M059J (cell line): ENCODE data around the gene PCDH15. TPM values are rescaled to one million over a fixed set of nuclear protein-coding genes. Genes with fewer than 3 reads are reported as not detected.
"Not testable (repeated sequence)": the region's sequence is repeated elsewhere in the genome, so short reads cannot be mapped to it uniquely, and the experiment has no call there.

Experiments used
- DNase-seq: peaks from one replicate; pipeline ENCODE4 v3.0.0-alpha.2; 2012; ENCODE audit warnings: low read depth
- total RNA-seq: library from RNA; depleted of rRNA; stranded (reverse); fragments of >200 nt; shearing (Covaris generic); gene quantifications from 2 replicates; pipeline ENCODE4 v1.2.3, GENCODE V29; 2014

PCDH15 gene
- total RNA-seq, 1 experiment from 2014 or later = not detected

DNA sequence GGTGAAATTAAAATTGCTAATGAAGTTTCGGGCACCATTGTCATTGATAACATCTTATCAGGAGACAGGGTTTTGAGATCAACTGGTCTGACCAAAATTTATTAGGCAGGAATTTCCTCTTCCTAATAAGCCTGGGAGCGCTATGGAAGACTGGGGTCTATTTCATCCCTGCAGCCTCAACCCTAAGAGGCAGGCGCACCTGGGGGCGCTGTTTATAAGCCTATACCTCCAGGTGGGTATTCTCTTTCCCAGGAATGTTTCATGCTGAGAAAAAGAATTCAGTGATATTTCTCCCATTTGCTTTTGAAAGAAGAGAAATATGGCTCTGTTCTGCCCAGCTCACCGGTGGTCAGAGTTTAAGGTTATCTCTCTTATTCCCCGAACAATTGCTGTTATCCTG, 406.4 kb downstream of the PCDH15 start:
- not testable (repeated sequence) for DNase-seq

DNA sequence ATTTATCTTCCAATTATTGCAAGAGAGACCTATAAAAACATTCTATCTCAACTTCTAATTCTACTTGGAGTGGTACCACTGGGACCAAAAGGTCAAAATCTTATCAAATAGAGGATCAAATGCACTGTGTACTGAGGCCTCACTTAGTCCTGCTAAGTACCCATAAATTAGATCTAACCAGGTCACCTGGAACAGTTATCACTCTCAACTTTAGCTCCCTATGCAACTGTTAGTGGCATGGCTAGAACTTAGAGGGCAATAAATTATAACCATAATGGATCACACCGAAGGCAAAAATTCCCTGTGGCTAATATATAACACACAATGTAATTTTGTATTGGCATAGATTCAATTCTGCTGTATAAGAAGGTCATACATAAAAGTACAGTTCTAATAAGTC, 428.9 kb downstream of the PCDH15 start:
- DNase-seq = no peak

DNA sequence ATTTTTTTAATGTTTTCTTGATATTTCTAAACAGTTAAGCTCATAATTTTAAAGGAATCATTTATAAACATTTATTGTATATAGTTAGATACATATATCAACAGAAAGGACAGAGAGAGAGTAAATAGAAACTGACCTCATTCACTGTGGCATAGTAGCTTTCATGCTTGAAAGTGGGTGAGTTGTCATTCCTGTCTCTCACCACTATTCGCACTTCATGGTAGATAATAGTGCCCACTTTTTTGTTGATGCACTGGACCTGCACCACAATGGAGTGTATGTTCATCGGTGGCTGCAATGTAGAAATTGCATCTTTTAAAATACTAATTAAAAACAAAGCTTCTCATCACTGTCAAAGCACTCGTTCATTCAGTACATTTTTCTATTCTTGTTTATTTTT, 432.0 kb downstream of the PCDH15 start:
- no peak for DNase-seq

DNA sequence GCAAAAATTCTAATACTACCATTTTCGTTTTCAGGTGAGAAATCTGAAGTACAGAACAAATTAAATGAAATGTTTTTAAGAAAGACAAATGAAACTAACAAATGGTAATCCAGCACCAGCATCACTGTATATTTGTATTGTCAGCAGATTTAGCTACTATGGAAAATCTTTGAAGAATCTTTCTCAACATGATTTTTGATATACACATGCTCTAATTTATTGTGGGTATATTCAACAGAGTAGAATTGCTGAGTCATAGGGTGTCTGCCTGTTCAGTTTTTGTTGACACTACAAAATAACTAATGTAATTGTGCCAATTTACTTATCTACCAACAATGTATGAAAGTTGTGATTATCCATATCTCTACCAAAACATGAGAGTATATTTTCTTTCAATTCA, 437.6 kb downstream of the PCDH15 start:
- DNase-seq = no peak

DNA sequence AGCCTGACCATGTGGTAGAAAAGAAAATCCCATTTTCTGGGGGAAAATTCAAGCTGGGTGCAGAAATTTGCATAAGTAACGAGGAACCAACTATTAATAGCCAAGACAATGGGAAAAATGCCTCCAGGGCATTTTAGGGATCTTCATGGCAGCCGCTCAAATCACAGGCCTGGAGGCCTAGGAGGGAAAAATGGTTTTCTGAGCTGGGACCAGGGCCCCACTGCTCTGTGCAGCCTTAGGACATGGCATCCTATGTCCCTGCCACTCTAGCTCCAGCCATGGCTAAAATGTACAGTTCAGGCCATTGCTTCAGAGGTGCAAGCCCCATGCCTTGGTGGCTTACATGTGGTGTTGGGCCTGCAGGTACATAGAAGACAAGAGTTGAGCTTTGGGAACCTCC, 459.0 kb downstream of the PCDH15 start:
- DNase-seq = no peak

DNA sequence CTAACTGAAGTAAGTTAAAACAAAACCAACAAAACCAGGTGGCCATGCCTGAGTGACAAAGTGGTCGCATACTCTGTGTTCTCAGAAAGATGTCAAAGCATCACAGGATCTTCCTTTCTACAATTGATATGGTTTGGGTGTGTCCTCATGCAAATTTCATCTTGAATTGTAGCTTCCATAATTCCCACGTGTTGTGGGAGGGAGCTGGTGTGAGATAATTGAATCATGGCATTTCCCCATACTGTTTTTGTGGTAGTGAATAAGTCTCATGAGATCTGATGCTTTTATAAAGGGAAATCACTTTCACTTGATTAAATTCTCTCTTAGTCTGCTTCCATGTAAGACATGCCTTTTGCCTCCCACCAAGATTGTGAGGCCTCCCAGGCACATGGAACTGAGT, 465.7 kb downstream of the PCDH15 start:
- no peak for DNase-seq

DNA sequence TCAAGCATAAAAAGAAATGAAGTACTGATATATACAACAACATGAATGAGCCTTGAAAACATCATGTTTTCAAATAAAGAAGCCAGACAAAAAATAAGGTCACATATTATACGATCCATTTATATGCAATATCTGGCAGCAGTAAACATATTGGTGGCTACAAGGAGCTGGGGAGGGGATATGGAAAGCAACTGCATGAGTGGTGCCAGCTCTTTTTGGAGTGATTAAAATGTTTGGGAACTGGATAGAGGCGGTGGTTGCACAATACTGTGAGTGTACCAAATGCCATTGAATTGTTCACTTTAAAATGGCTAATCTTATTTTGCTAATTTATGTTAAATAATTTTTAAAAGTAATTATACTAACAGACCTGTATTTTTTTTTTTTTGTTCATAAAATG, 481.7 kb downstream of the PCDH15 start:
- DNase-seq = no peak

DNA sequence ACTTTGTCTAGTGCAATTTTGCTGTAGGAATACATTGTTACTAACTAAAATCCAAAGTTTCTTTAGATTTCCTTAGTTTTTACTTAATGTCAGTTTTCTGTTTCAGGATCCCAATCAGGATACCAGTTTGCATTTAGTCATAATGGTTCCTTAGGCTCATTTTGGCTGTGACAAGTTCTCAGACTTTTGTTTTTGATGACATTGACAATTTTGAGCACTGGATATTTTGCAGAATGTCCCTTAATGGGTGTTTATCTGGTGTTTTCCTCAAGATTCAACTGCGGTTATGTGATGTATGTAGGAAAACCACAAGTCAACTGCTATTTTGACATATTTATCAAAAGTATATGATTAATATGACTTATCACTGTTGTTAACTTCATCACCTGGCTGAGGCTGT, 482.6 kb downstream of the PCDH15 start:
- DNase-seq = no peak

DNA sequence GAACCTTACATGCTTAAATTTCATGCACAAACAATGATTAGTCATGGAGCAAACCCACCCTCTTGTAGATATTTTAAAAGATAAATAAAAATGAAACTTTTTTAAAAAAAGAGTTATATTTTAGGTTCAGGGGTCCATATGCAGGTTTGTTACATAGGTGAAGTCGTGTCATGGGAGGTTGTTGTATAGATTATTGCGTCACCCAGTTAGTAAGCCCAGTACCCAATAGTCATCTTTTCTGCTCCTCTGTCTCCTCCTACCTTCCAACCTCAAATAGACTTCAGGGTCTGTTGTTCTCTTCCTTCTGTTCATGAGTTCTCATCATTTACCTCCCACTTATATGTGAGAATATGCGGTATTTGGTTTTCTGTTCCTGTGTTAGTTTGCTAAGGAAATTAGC, 486.6 kb downstream of the PCDH15 start:
- DNase-seq = no peak

DNA sequence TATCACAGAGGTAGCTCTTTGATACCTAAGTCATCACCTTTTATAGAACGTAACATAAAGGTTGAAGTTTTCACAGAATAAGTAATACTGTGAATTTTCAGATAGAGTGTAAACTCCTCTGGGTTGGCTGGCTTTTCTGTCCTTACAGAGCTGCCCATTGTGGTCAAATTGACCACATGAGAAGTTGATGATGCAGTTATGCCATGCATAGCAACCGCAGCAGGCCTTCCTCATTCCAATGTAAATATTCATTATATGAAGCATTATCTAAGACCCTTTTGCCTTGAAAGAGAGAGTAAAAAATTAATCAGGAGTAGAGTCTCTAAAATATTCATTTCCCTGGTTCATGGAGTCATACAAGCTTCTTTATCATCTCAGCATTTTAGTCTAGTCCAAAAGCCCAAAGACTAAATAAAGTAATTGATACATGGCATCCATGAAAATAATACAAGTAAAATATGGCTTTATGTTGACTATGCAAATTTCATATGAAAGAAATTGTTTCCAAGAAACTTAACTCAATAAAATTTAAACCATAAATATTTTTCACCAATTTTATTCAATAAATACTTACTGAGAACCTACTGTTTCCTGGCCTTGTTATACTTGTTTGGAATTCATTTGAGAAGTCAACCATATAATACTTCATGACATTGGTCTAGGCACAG, 516.4 kb downstream of the PCDH15 start:
- DNase-seq = no peak

DNA sequence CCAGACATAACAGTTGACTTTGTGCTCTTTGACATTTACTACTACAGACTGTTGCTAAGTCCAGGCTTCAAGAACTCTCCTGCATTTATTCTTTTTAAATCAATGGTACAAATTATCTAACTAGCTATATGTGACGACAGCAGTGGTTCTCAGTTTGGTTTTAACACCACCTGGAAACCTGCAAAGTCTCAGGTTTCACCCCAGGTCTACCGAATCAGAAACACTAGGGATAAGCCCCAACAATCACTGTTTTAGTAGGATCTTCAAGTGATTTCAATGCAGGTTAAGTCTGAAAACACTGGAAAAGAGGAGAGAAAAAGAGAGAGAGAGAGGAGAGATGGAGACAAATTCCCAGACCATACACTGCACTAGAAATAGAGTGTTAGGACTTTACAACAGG, 519.0 kb downstream of the PCDH15 start:
- DNase-seq = no peak

DNA sequence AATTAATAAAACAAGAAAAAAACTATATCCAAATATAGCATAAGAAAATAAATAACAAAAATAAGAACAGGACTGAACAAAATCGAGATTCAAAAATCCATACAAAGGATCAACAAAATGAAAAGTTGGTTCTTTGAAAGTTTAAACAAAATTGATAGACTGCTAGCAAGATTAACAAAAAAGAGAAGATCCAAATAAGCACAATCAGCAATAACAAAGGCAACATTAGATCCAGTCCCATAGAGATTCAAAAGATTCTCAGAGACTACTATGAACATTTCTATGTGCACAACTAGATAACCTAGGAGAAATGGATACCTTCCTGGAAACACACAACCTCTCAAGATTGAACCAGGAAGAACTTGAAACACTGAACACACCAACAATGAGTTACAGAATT, 534.6 kb downstream of the PCDH15 start:
- no peak for DNase-seq

DNA sequence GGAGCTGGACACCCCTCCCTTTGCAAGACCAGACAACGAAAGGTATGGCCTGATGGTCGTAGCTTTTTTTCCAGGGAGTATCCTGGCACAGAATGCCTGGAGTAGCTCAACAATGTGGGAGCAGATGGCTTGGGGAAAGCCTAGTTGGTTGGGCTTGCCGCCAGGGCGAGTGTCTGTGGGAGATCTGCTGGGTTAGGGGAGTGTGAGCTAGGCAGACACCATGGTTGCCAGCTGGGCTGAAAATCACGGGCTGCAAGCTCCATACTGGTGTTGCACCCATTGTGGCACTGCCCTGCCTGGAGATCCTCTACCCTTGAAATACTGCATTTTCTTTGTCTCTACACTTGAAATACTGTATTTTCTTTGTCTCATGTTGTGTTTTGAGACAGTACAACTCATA, 538.3 kb downstream of the PCDH15 start:
- no peak for DNase-seq

DNA sequence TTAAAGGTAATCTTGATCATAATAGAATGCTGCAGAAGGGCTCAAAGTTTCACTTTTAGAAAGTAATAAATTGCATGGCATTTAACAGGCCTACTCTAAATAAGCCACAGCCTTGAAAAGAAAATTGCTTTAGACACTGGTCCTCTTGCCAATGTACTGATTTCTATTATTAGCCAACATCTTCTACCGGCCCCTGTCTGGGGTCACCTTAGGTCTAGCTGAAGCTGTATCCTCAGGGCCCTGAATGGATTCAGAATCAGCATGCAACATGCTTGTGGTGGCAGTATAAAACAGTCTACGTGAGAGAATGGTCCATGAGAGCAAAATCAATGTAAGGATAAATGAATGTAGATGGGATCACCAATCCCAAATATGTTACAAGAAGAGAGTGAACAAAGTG, 541.9 kb downstream of the PCDH15 start:
- no peak for DNase-seq

DNA sequence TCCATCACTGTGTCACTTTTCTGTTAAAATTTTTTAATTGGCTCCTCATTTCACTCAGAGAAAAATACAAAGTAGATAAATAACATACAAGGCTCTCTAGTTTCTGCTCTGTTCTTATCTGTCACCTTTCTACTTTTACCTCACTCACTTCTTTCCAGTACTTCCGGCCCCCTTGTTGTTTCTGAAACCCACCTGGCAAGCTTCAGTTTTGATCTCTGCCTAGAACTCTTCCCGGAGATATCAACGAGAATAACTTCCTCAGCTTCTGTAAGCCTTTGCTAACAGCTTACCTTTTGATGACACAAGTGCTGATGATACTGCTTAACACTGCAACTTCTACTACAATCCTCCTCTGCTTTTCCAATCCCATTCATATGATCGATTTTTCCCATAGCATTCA, 566.2 kb downstream of the PCDH15 start:
- no peak for DNase-seq

DNA sequence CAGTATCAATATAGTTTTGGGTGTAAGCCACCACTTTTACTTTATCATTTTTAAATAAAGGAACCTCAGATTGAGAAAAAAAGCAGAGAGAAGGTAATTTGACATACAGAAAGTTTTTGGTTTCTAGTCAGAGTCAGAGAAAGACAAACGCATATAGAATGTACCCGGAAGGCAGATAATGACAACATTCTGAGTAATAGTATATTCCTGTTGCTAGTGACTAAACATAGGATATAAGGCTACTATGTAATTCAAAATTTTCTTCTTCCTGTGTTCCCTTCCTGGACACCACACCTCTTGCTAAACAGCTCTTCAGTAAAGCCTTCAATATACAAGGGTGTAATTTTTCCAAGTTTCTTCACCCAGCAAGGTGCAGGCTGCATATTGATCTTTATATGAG, 597.6 kb downstream of the PCDH15 start:
- no peak for DNase-seq

DNA sequence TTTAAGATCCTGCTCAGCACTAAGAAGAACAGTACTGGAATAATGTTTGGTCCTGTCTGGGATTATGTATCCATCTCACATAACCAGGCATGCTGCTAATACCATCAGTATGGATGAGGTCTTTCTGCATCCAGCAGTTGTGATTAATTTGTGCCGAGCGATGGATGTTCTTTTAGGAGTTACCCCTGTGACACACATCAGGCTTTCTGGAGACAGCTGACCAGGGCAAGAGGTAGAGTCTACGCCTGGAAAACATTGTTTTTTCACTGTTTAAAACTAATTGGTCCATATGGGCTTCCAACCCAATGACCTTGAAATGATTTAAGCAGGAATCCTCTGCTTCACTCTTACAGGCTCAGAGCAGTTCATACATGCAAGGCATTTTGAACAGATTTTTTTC, 603.0 kb downstream of the PCDH15 start:
- no peak for DNase-seq

DNA sequence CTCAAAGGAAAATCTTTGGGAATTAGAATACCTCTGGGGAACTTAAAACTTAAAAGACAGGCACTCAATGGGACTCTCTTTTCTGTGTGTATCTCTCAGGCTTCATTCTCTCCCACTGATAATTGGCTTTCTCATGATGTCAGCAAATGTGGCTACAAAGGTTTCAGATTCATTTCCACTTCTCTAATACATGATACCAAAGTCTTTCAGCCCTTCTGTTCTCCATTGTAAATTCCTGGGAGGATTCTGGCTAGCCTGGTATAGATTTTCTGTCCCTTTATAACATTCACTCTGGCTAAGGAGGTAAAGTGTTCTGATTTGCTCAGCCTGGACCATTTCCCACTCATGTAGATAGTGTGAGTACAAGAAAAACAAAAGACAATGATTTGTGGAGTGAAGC, 606.2 kb downstream of the PCDH15 start:
- no peak for DNase-seq

DNA sequence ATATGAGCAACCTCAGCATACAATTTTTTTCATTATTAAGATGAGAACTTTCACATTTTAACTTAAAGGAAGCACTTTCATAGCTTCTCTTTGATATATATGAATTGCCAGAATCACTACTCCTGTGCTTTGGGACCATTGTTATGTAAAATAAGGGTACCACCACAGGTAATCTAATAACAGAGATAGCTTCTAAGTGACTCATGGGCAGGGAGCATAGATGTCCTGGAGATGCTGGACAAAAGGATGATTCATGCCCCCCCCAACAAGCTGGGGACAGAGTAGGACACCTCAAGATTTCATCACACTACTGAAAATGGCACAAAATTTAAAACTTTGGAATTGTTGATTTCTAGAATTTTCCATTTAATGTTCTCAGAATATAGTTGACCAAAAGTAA, 641.1 kb downstream of the PCDH15 start:
- no peak for DNase-seq

DNA sequence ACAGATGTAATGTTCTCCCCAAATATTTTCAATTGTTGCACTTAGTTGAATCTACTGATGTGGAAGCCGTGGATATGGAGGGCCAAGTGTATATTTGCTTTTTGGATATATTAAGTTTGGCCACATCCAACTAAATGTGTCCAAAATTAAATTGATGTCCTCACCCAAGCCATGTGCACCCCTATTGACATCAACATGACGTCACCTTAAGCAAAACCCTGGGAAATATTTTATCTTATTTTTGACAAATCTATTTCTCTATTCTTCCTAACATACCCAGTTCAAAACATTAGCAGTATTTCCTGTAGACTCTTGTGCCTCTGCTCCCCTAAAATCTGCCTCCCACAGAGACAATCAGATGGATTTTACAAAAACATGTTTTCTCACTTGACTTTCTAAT, 652.5 kb downstream of the PCDH15 start:
- DNase-seq = no peak

DNA sequence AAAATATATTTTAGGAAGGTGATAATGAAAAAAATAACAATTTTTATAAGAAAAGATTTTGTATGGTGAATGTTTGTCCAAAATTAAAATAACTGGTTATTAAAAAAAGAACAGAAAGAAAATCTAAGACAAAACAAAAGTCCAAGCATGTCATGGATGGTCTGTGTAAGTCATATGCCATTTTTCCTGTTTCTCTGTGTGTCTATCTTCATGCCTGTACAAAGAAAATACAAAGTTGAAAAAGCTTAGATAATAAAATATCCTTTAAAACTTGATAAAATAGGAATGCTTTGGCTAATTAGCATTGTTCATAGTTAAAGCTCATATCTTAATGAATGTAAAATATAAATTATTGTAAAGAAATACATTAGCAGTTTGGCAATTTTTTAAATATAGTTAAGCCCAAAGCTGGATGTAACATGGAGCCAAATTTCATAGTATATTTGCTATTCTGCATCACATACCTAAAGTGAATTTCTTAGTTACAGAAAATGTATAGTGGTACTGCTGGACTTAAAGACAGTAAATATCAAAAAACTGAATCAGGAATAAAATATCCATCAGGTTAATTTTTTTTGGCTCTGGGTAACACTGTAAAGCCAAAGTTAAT, 661.1 kb downstream of the PCDH15 start:
- no peak for DNase-seq

DNA sequence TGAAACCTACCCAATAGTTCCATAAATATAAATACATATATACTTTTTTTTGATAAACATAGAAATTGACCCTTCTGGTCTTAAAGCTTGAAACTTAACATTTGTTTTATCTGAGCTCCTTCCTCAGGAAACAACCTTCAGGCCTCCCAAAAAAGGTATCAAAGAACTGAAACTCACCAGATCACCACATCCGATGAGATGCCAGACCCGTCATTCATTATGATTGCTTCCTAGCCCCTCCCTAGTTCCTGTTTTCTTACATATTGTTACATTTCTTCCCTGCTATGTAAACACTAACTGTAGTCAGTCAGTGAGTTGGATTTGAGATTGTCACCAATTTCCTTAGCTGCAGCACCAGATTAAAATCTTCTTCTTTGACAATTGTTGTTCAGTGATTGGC, 663.6 kb downstream of the PCDH15 start:
- DNase-seq = no peak

DNA sequence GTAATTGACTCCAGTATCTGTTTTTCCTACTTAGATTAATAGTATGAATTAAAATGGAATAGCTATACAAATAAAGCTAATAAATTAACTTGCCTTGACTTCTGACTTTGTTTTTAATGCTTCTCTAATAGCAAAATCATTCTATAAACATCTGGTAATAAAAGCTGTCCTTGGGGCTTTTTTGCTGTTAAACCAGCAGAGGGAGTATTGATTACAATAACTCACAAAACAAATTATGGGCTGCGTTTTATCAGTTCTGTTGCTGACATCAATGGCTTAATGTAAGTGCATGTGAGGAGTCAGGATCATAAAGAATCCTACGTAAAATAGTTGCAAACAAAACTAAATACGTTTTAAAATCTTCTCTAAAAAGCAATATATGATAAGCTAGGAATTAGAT, 667.8 kb downstream of the PCDH15 start:
- DNase-seq = no peak

DNA sequence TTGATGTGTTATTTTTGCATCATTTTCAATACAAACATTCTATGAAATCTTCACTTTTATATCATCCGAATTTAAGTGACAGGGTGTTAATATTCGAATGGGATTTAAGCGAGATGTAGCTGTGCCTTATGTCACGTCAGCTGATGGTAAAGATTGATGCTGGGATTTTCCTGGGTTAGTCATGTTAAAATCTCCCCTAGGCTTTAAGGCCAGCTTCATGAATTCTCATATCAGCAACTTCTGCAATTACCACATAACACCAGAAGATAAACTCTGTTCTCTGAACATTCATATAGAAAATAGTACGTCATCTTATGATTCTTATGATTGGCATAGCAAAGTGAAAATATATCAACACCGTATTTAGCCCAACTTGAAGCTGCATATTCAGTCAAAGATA, 669.2 kb downstream of the PCDH15 start:
- no peak for DNase-seq
